HCT116 (cell line): Measurements from ENCODE around the gene TMC1. TPM values are rescaled to one million over a fixed set of nuclear protein-coding genes. Genes with fewer than 3 reads are reported as not detected.
"Not testable (repeated sequence)": the region's sequence is repeated elsewhere in the genome, so short reads cannot be mapped to it uniquely, and the experiment has no call there.

Experiments
- ATAC-seq: fragments of 200-7000 bp; cut with Tn5 transposase; 2 replicates; pipeline ENCODE4 v1.9.1; 2020; ENCODE audit warnings: mild to moderate bottlenecking, moderate library complexity
- BruUV-seq: library from RNA; stranded (reverse); fragments of 400-500 nt; replicated peaks from 2 replicates; lab custom pipeline; 2021; lab: Mats Ljungman, UMichigan
- CTCF ChIA-PET: fragments of 300-600 bp; sonication (Branson Sonifier 250); formaldehyde crosslinking; loops from one replicate; lab custom pipeline; 2021; ENCODE audit warnings: antibody characterized with exemption; lab: Charles Lee
- POLR2A ChIA-PET: fragments of 300-600, 350-600 bp; sonication (Branson Sonifier 250); formaldehyde crosslinking; loops from one replicate; lab custom pipeline; 2021; ENCODE audit warnings: antibody characterized with exemption; lab: Charles Lee
- RAD21 ChIA-PET, 2 experiments: fragments of 300-600 bp; sonication (Branson Sonifier 250); formaldehyde crosslinking; loops; one replicate each; lab custom pipeline; 2023; ENCODE audit warnings: low total read pairs in 2 of 2; ENCODE audit not compliant: uncharacterized antibody in 2 of 2, unreplicated experiment in 2 of 2, low non-redundant PET in 1 of 2; lab: Charles Lee
- DNase-seq: peaks from one replicate; pipeline ENCODE4 v3.0.0-alpha.2; 2010; ENCODE audit warnings: low read depth, low spot score
- H2AFZ ChIP-seq: fragments of 200-600 bp; shearing (Covaris generic), sonication (generic); 2 replicates; pipeline ENCODE4 v1.6.1; 2017; ENCODE audit warnings: low read depth, mixed run types, mixed read lengths, antibody characterized with exemption, low read length; ENCODE audit not compliant: poor library complexity, severe bottlenecking
- H3K27ac ChIP-seq: 2 replicates; pipeline ENCODE4 v1.5.1; 2012; ENCODE audit warnings: low read depth, low read length
- H3K27me3 ChIP-seq: fragments of 200-600 bp; sonication (generic); 2 replicates; pipeline ENCODE4 v1.6.1; 2016; ENCODE audit warnings: mixed run types, low read length, mixed read lengths; ENCODE audit not compliant: insufficient read depth
- H3K36me3 ChIP-seq, 2 experiments: fragments of 200-500 bp in 1 of 2; fragments of 200-600 bp in 1 of 2; sonication (Bioruptor generic) in 1 of 2; sonication (generic) in 1 of 2; 2 replicates each; pipeline versions ENCODE4 v1.5.1 to v1.6.1; 2014 to 2016; ENCODE audit warnings: low read length in 2 of 2, inconsistent platforms in 1 of 2, mixed read lengths in 1 of 2, mixed run types in 1 of 2; ENCODE audit not compliant: insufficient read depth in 2 of 2, control insufficient read depth in 1 of 2
- H3K4me1 ChIP-seq, 2 experiments: fragments of 200-600 bp in 1 of 2; sonication (generic) in 1 of 2; 2 replicates each; pipeline versions ENCODE4 v1.5.1 to v1.6.1; 2012 to 2017; ENCODE audit warnings: low read length in 2 of 2, inconsistent platforms in 1 of 2, mild to moderate bottlenecking in 1 of 2, mixed read lengths in 1 of 2, mixed run types in 1 of 2, moderate library complexity in 1 of 2; ENCODE audit not compliant: insufficient read depth in 2 of 2, control insufficient read depth in 1 of 2
- H3K4me2 ChIP-seq: fragments of 200-600 bp; sonication (generic); 2 replicates; pipeline ENCODE4 v1.6.1; 2017; ENCODE audit warnings: mixed run types, low read length, mixed read lengths
- H3K4me3 ChIP-seq, 2 experiments: fragments of 200-600 bp in 1 of 2; sonication (generic) in 1 of 2; replicated peaks in 1 of 2; 2 replicates each; pipeline ENCODE4 v1.5.1; 2011 to 2016; ENCODE audit warnings: low read length in 2 of 2, control low read depth in 1 of 2, low read depth in 1 of 2, mild to moderate bottlenecking in 1 of 2, mixed read lengths in 1 of 2, mixed run types in 1 of 2
- H3K79me2 ChIP-seq: fragments of 200-600 bp; sonication (generic); 2 replicates; pipeline ENCODE4 v1.6.1; 2017; ENCODE audit warnings: mild to moderate bottlenecking, mixed run types, low read length, moderate library complexity, mixed read lengths; ENCODE audit not compliant: insufficient read depth
- H3K9ac ChIP-seq: fragments of 200-600 bp; sonication (generic); 2 replicates; pipeline ENCODE4 v1.6.1; 2016; ENCODE audit warnings: low read length, mixed read lengths
- H3K9me2 ChIP-seq: fragments of 200-600 bp; sonication (generic), shearing (Covaris generic); 2 replicates; pipeline ENCODE4 v1.6.1; 2017; ENCODE audit warnings: mixed run types, mild to moderate bottlenecking, moderate library complexity; ENCODE audit not compliant: insufficient read depth
- H3K9me3 ChIP-seq, 2 experiments: fragments of 200-500 bp in 1 of 2; fragments of 200-600 bp in 1 of 2; sonication (Bioruptor generic) in 1 of 2; sonication (generic) in 1 of 2; 2 replicates each; pipeline ENCODE4 v1.6.1; 2014 to 2017; ENCODE audit warnings: low read length in 2 of 2, mixed read lengths in 2 of 2, inconsistent platforms in 1 of 2, low read depth in 1 of 2, mild to moderate bottlenecking in 1 of 2, mixed run types in 1 of 2, moderate library complexity in 1 of 2; ENCODE audit not compliant: control insufficient read depth in 1 of 2, insufficient read depth in 1 of 2
- H4K20me1 ChIP-seq: fragments of 200-600 bp; sonication (generic), shearing (Covaris generic); 2 replicates; pipeline ENCODE4 v1.6.1; 2017; ENCODE audit warnings: mixed run types, mild to moderate bottlenecking, moderate library complexity; ENCODE audit not compliant: insufficient read depth
- CBX3 ChIP-seq: IDR thresholded peaks from 2 replicates; pipeline ENCODE4 v1.6.1; 2012; ENCODE audit warnings: low read depth
- CTCF ChIP-seq, 3 experiments: fragments of 200-600 bp in 1 of 3; sonication (generic) in 1 of 3; IDR thresholded peaks in 2 of 3; conservative IDR thresholded peaks in 1 of 3; 2 replicates each; pipeline ENCODE4 v1.5.1; 2012 to 2017; ENCODE audit warnings: low read depth in 2 of 3, low read length in 2 of 3, antibody characterized with exemption in 1 of 3, borderline replicate concordance in 1 of 3, control low read depth in 1 of 3, mild to moderate bottlenecking in 1 of 3, mixed read lengths in 1 of 3, mixed run types in 1 of 3, moderate library complexity in 1 of 3; ENCODE audit not compliant: insufficient read depth in 1 of 3
- EGR1 ChIP-seq: IDR thresholded peaks from 2 replicates; pipeline ENCODE4 v1.6.1; 2012; ENCODE audit warnings: low read depth
- EZH2phosphoT487 ChIP-seq: fragments of 200-600 bp; IDR thresholded peaks from 2 replicates; pipeline ENCODE4 v1.6.1; 2018; ENCODE audit warnings: antibody characterized with exemption, borderline replicate concordance
- FOSL1 ChIP-seq: IDR thresholded peaks from 2 replicates; pipeline ENCODE4 v1.6.1; 2012; ENCODE audit warnings: low read depth
- RAD21 ChIP-seq: IDR thresholded peaks from 2 replicates; pipeline ENCODE4 v1.6.1; 2012; ENCODE audit warnings: low read depth, mild to moderate bottlenecking
- REST ChIP-seq: IDR thresholded peaks from 2 replicates; pipeline ENCODE4 v1.6.1; 2012; ENCODE audit warnings: low read depth
- SIN3A ChIP-seq: IDR thresholded peaks from 2 replicates; pipeline ENCODE4 v1.6.1; 2012; ENCODE audit warnings: low read depth
- intact Hi-C: fragments of 100-400 bp; cut with micrococcal nuclease; formaldehyde crosslinking; loops from 2 replicates; pipeline ENCODE4 v1.10.0; 2022
- total RNA-seq: library from RNA; stranded (reverse); gene quantifications from one replicate; pipeline ENCODE4 v1.2.1, GENCODE V29; 2021; ENCODE audit not compliant: unreplicated experiment

Gene TMC1
- total RNA-seq, 1 experiment from 2014 or later: 0.57 TPM

- TF ChIP-seq CTCF (IDR thresholded peaks at IDR 0.05 in 2 of 3, conservative IDR thresholded peaks at IDR 0.05 in 1 of 3; ENCODE audit: borderline replicate concordance in 1 of 3, insufficient read depth in 1 of 3, low read depth in 2 of 3, low read length in 2 of 3): 0 out of 6 replicates have a peak, but pooled peaks of 1 of the 3 experiments have one; percentile 2
- peak; percentile 60 for TF ChIP-seq CBX3
- TF ChIP-seq EZH2phosphoT487: no peak
- TF ChIP-seq, all 23 proteins: peak for 13
Measured at GRCh38 chr9:72477930-72478518, 43.4 kb upstream of the TMC1 start (continued).

DNA sequence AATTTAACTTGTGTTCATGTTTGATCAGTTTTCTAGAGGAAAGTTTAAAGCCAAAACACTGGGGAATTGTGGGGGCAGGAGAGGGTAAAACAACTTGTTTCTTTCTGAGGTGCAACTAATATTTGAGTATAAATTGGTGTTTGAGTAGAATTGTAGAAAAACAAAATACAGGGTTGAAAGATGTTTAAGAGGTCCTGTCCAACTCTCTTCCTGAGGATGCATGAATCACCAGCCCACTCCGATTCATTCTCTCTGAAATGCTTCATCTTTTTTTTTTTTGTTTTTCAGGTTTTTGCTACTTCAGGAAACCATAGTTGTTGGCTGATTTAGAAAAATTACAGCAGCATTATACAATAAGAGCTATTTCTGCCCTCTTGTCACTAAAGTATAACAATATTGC, 42.4 kb upstream of the TMC1 start:
- ATAC-seq (no peak), DNase-seq (no peak)
- ChIA-PET RAD21 (no interaction called here), POLR2A (interaction anchor here (6.3 kb wide), 1 partner anchor 115 kb away, joined by 61 read pairs; the partner anchor contains the start of gene ZFAND5)
- H4K20me1 ChIP-seq: no peaks in the 10 kb centered on the region
- TF ChIP-seq REST: no peak
- TF ChIP-seq EZH2phosphoT487: no peak
- no peak; the same call in 1 of the 2 replicates for TF ChIP-seq FOSL1
- TF ChIP-seq SIN3A: no peak
- no peak for TF ChIP-seq EGR1
- no peak for TF ChIP-seq RAD21
- TF ChIP-seq, all 23 proteins: peak for 0
- H3K9me2 ChIP-seq: no peaks in the 10 kb centered on the region
- H3K36me3 ChIP-seq: no peaks in the 10 kb centered on the region
- no peaks in the 10 kb centered on the region for H3K27me3 ChIP-seq
- no peaks in the 10 kb centered on the region for H3K79me2 ChIP-seq
- H3K27ac ChIP-seq: peak overlapping the region; percentile 89
- H3K4me2 ChIP-seq: peak overlapping the region; percentile 72
- peak overlapping the region; percentile 86 for H2AFZ ChIP-seq
- H3K4me3 ChIP-seq: peak overlapping the region in 1 of 2 experiments; percentile 30; a peak in 1 of 4 replicates
- CTCF ChIA-PET: no interaction called here
- no TSS peak for BruUV-seq
- H3K9ac ChIP-seq: peak overlapping the region; percentile 53
- H3K9me3 ChIP-seq: no peaks in the 10 kb centered on the region
- H3K4me1 ChIP-seq: peaks cover 29 to 44% of the 10 kb centered on the region in 2 experiments
- intact Hi-C loops: loop anchor here (5.0 kb wide), 2 partner anchors 37 to 98 kb away; no protein-coding TSS in a partner anchor

DNA sequence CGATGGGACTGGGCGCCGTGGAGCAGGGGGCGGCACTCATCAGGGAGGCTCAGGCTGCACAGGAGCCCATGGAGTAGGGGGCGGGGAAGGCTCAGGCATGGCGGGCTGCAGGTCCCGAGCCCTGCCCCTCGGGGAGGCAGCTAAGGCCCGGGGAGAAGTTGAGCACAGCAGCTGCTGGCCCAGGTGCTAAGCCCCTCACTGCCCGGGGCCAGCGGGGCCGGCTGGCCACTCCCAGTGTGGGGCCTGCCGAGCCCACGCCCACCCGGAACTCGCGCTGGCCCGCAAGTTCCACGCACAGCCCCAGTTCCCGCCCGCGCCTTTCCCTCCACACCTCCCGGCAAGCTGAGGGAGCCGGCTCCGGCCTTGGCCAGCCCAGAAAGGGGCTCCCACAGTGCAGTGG, 41.1 kb upstream of the TMC1 start:
- CTCF ChIA-PET, POLR2A ChIA-PET: not testable (repeated sequence)

More for the DNA sequence above, 41.1 kb upstream of the TMC1 start:
- H3K27me3 ChIP-seq, H3K79me2 ChIP-seq, H4K20me1 ChIP-seq, H3K4me3 ChIP-seq, H3K9me2 ChIP-seq, ATAC-seq, H2AFZ ChIP-seq, BruUV-seq, RAD21 ChIA-PET, intact Hi-C loops, H3K4me2 ChIP-seq, H3K9ac ChIP-seq, DNase-seq, H3K36me3 ChIP-seq, H3K9me3 ChIP-seq, H3K27ac ChIP-seq: not testable (repeated sequence)
- H3K4me1 ChIP-seq: peaks cover 29 to 41% of the 10 kb centered on the region in 2 experiments
